NCI-H2227 treated with DMSO at 0.1 percent for 48 hours (cell line): Measurements from ENCODE around the gene RBKS.
A peak's percentile ranks its signal among the peaks of the same experiment; 100 is the strongest.
"Not testable (repeated sequence)": the region's sequence is repeated elsewhere in the genome, so short reads cannot be mapped to it uniquely, and the experiment has no call there.

Experiments used
- DNase-seq: peaks from one replicate; lab custom pipeline; 2025; lab: John Stamatoyannopoulos, UW

The RBKS gene

DNA sequence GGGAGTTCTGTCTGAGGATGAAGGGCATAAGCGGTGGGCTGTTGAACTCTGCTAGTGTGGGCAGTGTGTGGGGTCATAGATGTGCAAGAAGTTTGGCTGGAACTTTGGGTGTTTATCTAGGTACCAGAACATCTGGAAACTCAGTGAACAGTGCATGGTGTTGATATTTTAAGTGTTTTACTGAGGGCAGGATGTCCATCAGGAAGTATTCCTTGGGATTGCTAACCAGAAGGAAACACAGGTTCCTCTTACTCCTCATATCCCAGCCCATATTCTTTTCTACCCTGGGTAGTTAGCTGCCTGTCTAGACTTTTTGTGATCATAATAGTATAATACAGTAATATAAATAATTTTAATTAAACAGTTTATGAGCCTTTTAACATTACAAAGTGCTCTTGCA is 15.9 kb upstream of the RBKS start:
- no peak for DNase-seq

DNA sequence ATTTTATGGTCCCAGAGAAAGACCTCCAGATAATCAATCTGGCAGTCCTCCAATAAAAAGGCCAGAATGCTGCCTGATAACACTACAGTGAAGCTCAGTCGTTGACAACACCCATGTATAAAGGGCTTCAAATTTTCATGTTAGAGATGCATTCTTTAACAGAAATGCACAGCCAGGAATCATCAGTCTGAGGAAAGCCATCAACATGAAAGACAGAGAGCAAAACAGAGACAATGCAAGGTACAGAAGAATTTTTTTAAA is 14.1 kb upstream of the RBKS start:
- no peak for DNase-seq

DNA sequence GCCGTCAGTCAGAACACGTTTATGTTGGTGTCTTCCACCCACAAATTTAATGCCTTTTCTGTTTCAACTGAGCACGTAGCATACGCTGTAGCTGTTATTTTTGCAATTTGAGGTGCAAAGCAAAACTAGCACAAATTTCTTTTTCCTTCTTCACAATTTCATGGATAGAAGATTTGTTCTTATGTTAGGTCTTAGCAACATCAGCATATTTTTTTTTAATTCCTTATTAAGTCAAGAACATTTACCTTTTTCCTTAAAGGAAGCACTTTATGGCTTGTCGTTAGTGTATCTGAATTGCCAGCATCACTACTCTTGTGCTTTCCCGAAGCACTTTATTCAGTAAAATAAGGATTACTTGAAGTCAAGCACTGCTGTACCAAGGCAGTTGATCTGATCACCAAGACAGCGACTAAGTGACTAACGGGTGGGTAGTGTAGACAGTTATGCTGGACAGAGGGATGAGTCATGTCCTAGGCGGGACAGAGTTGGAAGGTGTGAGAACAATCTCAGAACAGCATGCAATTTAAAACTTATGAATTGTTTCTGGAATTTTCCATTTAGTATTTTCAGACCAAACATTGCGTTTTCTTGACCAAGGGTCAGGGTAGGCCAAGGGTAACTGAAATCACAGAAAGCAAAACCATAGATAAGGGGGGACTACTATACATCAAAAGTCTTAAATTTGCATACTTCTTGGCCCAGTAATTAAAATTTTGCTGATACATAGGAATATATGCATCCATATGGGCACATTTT is 13.6 kb upstream of the RBKS start:
- DNase-seq: no peak

DNA sequence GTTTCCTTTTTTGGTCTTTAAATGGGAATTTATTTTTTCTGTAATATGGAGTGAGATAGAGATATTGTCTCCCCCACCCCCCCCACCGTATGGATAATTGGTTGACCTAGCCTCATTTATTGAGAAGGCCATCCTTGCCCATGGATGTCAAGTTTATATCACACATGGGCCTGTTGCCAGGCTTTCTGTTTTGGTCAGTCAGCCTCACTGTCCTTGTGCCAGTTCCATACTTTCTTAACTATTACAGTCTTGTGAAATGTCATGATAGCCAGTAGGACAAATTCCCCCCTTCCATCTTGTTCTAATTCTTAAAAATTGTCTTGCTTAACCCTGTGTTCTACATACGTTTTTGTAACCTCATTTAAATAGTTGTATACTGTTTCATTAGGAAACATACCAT is 12.8 kb upstream of the RBKS start:
- no peak for DNase-seq

DNA sequence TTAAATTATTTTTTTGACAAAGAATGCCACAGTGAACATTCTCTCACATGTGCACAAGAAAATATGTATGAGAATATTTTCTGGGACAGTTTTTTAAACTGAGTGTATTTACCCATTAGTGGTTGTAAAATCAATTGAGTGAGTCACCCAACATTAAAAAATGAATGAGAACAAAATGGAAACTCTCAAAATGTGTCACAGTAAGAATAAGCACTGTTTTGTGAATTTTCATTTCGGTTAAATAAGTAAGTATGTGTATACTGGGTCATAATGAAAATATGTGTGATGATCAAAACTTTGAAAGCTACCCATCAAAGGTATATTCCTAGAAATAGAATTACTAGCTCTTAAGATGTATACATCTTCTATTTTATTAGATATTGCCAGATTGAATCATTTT is 11.9 kb upstream of the RBKS start:
- DNase-seq: no peak

DNA sequence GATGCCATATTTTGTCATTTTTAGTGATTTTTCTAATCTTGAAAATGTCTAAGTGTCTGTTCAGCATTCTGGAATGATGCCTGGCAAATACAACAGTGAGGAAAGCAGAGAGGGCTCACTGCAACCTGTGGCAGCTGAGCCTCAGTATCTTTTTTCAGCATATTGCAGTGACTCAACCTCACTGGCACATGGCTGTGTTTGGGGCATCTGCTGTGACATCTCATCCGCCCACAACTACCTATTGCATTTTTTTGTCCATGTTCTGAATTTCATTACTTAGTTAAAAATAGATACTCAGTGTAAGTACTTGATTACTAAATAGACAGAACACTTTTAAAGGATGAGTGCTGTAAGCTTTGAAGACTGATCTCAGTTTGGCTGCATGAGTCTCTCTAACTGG is 11.0 kb upstream of the RBKS start:
- DNase-seq: no peak

DNA sequence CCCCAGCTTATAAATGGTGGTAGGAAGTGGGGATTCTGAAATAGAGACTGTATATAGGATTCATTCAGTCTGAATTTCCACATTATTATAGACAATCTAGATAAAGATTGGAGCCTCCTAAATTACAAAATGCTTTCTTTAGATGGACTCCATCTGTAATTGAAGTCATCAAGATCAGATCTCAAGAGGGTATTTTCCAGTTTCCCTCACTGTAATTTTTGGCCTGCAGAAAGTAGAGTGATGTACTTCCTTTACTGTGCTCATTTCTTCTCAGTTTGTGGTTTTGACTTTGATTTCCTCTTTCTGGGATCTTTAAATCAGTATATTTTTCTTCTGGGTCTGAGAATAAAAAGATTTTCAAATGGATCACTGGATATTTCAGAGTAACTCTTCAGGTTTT is 7.5 kb upstream of the RBKS start:
- no peak for DNase-seq

DNA sequence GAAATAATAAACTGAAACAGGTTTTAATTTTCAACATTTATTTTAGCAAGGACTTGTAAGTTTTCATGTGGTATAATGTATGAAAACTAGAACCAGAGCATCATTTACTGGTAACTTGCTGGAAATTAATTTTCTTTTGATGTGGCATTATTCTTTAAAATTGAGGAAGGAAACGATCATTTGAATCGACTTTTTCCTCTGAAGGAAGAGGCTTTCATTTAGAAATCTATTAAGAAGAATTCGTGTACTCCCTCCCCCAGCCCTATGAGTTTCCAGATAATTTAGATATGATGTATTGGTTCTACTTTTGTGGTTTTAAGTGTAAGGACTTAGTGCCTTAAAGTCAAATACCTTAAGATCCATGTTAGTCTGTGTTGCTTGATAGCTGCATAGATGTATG is 2.8 kb upstream of the RBKS start:
- no peak for DNase-seq

DNA sequence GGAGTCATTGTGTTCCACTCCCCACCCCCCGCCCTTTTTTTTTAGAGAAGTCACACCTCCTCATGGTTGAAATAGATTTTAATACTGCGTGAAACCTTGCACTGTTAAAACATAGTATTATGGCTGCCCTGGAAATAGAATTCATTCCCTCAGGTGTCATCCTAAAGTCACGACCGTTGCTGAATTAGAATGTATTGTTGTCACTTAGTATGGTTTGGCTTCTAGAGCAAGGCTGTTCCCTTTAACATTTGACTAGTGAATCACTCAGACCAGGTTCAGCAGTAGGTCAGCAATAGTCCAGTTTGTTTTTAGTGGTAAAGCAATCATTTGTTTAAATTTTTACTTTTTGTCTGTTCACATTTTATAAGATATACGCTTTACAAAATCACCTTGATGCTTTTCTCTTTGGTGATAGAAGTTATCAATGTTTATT is 1.5 kb upstream of the RBKS start:
- no peak for DNase-seq

DNA sequence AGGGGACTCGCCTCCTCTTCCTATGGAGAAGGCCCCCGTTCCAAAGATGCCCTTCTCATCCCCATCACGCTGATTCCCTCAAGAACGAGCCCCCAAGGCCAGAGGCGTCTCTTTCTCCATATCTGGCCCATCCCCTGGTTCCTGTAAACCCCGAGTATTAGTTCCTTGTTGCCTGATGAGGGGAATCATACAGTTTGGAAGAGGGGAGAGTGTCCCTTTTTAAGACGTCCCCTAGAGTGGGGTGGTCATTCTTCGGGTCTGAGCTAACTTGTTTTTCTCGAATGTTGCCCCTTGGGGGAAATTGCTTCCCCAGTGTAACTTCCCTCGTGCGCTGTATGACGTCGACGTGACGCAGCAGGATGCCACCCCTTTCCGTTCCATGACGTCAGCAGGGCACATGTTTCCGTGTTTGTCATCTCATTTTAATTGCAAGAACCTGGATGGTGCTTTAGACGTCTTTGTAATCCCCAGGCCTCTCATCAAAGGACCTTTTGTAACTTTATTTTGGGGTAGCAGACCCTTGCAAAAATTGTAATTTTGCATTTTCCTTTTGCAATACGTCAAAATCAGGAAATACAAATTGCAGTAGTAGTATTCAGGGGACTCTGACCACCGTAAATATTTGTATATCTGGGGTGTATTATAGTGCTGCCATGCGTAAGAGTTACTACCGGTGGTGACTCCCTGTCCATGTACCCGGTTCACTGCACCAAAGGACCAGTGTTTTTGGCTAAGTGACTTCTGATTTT is 911 bp upstream of the RBKS start:
- DNase-seq: peak; percentile 93

DNA sequence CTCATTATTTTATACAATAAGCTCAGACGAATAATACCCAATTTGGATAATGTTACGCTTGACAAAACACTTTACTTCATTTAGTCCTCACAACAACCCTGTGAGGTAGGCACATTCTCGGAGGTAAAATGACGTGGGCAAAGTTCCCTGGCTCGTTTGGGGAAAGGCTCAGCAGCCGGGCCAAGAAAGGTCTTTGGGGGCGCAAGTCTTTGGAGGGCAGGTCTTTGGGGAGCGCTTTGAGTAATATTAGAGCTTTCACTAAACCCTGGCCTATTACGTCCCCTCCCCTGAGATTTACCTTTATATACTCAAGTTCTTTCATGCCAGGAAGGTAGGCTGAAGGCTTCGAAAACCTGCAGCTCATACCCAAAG is 427 bp downstream of the RBKS start:
- no peak for DNase-seq

DNA sequence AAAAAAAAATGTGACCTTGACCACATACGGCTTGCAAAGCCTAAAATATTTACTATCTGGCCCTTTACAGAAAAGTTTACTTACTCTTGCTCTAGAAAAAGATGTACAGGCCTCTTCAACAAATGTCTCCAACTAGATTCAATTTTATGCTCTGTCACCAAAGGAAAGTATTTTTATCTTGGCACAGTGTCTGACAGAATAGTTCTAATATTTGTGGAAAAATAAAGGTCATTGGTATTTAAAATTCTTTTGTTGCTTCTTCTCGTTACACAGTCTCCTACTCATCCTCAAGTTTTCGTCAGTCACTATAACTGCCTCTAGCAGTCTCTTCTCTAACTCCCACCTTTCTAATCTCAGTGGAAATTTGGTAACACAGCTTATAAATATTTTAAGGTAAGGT is 1.4 kb downstream of the RBKS start:
- no peak for DNase-seq

DNA sequence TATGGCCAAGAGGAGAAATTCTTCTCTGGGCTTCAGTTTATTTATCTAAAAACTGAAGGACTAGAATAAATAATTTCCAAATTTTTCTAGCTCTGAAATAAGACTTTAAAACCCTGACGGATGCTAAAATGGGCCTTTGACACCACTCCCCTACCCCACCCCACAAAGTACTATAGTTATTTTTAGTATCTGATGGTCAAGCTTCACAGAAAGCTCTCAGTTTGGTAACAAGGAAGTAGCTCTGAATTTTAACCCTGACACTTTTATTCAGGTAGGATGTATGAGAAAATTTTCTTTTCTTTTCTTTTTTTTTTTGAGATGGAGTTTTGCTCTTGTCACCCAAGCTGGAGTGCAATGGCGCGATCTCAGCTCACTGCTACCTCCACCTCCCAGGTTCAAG is 2.4 kb downstream of the RBKS start:
- DNase-seq: no peak

DNA sequence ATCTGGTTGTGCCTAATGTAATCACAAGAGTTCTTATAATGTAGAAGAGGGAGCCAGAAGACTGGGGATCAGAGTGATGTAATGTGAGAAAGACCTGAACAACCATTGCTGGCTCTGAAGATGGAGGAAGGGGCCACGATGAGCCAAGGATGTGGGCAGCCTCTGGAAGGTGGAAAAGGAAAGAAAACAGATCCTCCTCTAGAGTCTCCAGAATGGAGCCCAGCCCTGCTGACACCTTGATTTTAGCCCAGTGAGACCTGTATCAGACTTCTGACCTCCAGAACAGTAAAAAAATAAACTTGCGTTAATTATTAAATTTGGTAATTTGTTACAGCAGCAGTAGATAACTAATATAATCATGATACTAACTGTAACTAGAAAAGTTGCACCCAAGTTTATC is 3.1 kb downstream of the RBKS start:
- DNase-seq: no peak

DNA sequence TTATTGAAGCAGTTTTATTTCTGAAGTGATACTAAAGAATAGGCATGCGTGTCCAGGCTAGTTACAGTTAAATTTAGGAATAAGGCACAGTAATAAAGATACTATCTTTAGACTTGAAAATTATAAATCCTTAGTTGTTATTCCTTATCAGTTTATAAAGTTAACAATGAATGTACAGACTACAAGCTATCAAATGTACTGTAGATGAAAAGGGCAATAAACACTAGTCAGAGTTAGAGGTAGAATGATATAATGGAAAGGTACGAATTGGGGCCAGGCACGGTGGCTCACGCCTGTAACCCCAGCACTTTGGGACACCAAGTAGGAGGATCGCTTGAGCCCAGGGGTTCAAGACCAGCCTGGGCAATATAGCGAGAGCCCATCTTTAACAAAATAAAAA is 3.9 kb downstream of the RBKS start:
- no peak for DNase-seq

DNA sequence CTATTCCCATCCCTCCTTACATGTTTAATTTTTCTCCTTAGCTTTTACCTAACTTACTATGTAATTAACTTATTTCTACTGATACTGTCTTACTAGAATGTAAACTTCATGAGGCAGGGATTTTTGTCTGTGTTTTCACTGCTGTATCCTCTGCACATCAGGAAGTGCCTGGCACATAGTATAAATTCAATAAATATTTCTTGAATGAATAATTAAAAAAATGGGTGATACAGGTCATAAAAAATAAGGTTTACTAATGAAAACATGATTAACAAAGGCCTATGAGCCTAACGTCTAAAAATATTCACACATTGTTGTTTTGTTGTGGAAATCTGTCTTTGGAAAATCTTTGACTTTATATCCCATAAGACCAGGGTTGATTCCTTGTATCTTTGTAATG is 4.5 kb downstream of the RBKS start:
- no peak for DNase-seq

DNA sequence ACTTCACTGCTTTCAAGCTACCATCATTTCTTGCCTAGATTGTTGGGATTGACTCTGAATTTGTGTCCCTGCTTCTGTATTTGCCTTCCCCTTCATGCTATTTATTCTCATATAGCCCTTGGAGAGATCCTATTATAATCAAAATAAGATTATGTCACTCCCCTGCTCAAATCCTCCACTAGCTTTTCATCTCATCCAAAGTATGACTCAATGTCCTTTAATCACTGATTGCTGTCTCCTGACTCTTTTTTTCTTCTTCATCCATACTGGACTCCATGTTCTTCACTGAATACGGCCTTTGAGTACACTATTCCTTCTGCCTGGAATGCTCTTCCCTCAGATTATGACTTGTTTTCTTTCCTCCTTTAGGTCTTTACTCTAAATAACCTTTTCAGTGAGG is 5.0 kb downstream of the RBKS start:
- DNase-seq: no peak

DNA sequence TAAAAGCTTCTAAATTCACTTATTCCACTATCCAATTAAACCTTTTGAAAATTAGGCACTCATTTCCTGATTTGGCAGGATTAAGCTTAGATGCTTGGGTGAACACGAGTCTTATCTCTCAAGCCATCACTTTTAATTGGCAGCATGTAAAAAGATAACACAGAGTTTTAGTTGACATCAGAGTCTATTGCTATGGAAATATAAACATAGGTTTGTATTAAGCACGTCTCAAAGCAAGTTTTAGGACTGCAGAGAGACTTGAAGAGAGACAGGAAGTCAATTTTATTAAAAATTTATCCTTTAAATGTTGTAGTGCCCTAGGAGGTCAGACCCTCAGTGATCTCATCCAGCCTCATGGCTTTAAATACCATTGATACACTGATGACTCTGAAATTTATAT is 5.6 kb downstream of the RBKS start:
- no peak for DNase-seq

DNA sequence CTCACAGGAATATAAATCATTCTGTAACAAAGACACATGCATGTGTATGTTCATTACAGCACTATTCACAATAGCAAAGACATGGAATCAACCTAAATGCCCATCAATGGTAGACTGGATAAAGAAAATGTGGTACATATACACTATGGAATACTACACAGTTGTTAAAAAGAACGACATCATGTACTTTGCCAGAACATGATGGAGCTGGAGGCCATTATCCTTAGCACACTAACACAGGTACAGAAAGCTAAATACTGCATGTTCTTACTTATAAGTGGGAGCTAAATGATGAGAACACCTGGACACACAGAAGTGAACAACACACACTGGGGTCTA is 7.6 kb downstream of the RBKS start:
- not testable (repeated sequence) for DNase-seq

DNA sequence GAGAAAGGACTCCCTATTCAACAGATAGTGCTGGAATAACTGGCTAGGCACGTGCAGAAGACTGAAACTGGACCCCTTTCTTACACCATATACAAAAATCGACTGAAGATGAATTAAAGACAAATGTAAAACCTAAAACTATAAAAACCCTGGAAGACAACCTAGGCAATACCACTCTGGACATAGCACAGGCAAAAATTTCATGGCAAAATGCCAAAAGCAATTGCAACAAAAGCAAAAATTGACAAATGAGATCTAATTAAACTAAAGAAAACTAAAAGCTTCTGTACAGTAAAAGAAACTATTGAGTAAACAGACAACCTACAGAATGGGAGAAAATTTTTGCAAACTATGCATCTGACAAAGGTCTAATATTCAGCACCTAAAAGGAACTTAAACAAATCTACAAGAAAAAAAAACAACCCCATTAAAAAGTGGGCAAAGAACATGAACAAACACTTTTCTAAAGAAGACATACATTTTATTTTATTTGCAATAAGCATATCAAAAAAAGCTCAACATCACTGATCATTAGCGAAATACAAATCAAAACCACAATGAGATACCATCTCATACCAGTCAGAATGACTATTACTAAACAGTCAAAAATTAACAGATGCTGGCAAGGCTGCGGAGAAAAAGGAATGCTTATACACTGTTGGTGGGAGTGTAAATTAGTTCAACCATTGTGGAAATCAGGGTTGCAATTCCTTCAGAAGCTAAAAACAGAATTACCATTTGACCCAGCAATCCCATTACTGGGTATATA is 8.2 kb downstream of the RBKS start:
- DNase-seq: not testable (repeated sequence)

DNA sequence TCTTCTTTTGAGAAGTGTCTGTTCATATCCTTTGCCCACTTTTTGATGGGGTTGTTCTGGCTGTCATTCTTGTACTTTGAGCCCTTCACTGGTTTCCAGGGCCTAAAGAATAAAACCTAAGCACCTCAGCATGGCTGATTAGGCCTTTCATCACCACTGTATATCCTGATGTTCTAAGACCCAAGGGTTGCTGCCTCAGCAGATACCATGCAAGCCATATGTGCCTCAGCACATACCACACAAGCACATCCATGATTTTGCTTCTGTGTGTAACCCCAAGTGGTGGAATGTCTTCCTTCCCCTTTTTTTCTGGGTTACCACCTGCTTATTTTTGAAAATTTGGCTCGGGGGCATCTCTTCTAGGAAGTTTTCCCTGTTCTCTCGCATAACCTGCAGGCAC is 11.4 kb downstream of the RBKS start:
- DNase-seq: no peak

DNA sequence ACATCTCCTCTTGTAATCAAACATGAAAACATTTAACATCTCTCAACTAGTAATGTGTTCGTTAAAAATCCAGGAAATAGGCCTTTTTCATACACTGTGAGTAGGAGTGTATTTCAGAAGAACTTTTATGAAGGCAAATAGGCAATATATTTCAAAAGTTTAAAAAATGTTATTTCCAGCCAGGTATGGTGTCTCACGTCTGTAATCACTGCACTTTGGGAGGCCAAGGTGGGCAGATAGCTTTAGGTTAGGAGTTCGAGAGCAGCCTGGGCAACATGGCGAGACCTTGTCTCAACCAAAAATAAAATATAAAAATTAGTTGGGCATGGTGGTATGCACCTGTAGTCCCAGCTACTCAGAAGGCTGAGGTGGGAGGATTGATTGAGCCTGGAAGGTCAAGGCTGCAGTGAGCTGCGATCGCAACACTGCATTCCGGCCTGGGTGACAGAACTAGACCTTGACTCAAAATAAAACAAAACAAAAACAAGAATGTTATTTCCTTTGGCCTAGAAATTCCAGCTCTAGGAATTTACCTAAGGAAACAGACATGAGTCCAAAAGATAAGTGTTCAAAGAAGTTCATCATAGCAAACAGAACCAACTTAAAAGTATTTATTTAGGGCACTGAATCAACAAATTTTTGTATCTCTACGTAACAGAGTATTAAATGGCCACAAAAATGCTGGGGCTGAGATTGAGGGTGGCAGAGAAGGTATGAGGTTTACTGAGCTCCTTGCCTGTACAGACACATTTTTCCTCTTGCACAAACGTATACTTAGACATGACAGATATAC is 14.9 kb downstream of the RBKS start:
- DNase-seq: no peak

DNA sequence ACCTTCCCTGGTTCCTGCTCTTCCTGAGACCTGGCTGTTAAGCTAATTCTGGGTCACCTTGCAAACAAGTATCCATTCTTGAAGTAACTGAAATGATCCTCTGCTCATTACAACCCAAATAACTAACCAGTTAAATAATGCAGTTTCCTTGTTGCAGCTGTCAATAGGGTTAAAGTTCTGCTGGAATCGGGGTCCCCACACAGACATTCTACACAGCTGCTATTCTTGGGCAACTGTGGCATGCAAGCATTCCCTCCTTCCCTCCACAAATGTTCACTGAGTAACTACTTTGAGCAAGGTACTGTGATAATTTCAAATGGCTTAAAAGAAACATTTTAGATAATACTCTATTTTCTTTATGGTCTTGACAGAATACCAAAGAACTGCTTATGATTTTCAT is 17.1 kb downstream of the RBKS start:
- no peak for DNase-seq
